NB4 (cell line): ENCODE results near the gene COL16A1.

Source experiments
- POLR2A ChIP-seq: IDR thresholded peaks from 2 replicates; pipeline ENCODE4 v1.6.1; 2011; ENCODE audit warnings: mild to moderate bottlenecking; ENCODE audit not compliant: insufficient read length; ENCODE audit errors: extremely low read depth
- TF ChIP-seq, protein P1 (sequence below): IDR thresholded peaks from 2 replicates; pipeline ENCODE4 v1.6.1; 2011; ENCODE audit warnings: low read depth, low read length
- TF ChIP-seq, protein P2 (sequence below): IDR thresholded peaks from one replicate; pipeline ENCODE4 v1.5.1; 2012; ENCODE audit warnings: low read depth, low read length

DNA sequence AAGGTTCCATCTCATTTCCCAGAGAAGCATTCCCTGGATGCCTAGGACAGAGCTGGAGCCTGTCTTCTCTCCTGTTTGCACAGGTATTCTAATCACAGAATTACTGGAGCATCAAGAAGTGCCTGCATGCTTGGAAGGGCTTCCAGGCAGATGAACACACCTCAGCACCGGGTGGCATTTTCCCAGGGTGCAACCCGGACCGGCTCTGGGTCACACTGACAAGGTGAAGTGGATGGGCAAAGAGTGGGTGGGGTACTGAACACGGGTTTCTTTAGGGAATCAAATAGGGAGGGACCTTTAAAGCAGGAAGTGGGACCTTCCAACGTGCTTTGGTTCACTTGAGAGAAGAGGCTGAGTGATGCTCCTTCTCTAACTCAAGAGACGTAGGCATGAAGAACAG, 52.1 kb downstream of the COL16A1 start:
- TF ChIP-seq, protein P1, sequence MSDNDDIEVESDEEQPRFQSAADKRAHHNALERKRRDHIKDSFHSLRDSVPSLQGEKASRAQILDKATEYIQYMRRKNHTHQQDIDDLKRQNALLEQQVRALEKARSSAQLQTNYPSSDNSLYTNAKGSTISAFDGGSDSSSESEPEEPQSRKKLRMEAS = no peak
- TF ChIP-seq, protein P2, sequence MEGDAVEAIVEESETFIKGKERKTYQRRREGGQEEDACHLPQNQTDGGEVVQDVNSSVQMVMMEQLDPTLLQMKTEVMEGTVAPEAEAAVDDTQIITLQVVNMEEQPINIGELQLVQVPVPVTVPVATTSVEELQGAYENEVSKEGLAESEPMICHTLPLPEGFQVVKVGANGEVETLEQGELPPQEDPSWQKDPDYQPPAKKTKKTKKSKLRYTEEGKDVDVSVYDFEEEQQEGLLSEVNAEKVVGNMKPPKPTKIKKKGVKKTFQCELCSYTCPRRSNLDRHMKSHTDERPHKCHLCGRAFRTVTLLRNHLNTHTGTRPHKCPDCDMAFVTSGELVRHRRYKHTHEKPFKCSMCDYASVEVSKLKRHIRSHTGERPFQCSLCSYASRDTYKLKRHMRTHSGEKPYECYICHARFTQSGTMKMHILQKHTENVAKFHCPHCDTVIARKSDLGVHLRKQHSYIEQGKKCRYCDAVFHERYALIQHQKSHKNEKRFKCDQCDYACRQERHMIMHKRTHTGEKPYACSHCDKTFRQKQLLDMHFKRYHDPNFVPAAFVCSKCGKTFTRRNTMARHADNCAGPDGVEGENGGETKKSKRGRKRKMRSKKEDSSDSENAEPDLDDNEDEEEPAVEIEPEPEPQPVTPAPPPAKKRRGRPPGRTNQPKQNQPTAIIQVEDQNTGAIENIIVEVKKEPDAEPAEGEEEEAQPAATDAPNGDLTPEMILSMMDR = no peak
- TF ChIP-seq POLR2A = no peak
